Measurements from ENCODE around the gene CUEDC2.

GRCh38 chr10:102457591-102458150, 25.3 kb upstream of the CUEDC2 start:
- TF ChIP-seq CTCF (IDR thresholded peaks at IDR 0.05) (no peak), HMGA2 (CRISPR knock-in tag; IDR thresholded peaks at IDR 0.05) (no peak), ZMAT4 (CRISPR knock-in tag; IDR thresholded peaks at IDR 0.05) (0 out of 2 replicates have a peak, but pooled peaks have one; percentile 34)

Data from WTC11 (cell line).